Measurements from ENCODE around the gene SLC25A30. TPM values are rescaled to one million over a fixed set of nuclear protein-coding genes. Genes with fewer than 3 reads are reported as not detected.
A peak's percentile ranks its signal among the peaks of the same experiment; 100 is the strongest.

Gene SLC25A30, protein sequence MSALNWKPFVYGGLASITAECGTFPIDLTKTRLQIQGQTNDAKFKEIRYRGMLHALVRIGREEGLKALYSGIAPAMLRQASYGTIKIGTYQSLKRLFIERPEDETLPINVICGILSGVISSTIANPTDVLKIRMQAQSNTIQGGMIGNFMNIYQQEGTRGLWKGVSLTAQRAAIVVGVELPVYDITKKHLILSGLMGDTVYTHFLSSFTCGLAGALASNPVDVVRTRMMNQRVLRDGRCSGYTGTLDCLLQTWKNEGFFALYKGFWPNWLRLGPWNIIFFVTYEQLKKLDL
- 175 TPM for total RNA-seq
- long read RNA-seq, transcript SLC25A30-204 (10 exons, 3,670 nt), result major isoform, 53 of 104 reads
- long read RNA-seq, partial matches to known transcripts, result 17 of 104 reads
- long read RNA-seq, other reads (novel, unspliced or antisense), result 34 of 104 reads

DNA sequence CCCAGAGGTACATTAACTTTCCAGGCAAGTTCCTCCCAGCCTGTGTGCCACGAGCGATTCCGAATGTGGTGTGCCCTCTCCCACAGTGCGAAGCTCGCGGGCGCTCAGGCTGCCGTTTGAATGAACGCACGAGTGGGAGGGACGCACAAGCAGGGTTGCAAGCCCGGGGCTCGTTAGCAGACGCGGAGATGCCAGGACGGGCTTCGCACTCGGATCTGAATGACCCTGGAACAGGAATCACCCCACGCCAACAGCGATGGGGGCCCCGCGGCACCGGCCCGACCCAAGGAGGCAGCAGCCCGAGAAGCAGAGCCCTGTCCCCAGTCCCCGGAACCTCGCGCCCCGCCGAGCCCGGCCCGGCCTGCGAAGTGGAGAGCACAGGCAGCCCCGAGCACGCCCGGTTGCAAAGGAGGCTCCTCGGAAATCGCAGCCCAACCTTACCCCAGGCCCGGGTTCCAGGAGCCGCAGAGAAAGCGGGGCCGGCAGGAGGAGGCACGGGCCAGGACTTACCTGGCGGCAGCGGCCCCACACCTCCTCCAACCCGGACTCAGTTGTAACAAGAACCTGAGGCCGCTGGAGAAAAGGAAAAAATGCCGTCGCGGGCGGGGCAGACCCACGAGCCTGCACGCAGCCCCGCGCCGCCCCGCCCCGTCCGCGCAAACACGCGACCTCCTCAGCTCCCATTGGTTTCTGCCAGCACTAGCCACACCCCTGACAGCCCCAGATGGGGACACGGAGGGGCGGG, at the start of gene SLC25A30:
Gene SLC25A30 (minus strand): TSS at position 584 of the 745 bp plus-strand sequence. CDS start 6,948 bp downstream, outside the sequence.
- Histone ChIP-seq H3K27ac (replicated peaks) (peak within 1 kb of the TSS; percentile 94), H3K36me3 (no peaks in the 10 kb centered on the region), H3K4me1 (peaks cover 53% of the 10 kb centered on the region), H3K27me3 (ENCODE audit: low read depth) (no peaks in the 10 kb centered on the region), H3K4me3 (peak within 1 kb of the TSS; percentile 89), H3K9me3 (replicated peaks) (no peaks in the 10 kb centered on the region)
- intact Hi-C loops (cut with micrococcal nuclease), result no loop called here
- DNase-seq, result peak; percentile 97
- TF ChIP-seq, protein P1, sequence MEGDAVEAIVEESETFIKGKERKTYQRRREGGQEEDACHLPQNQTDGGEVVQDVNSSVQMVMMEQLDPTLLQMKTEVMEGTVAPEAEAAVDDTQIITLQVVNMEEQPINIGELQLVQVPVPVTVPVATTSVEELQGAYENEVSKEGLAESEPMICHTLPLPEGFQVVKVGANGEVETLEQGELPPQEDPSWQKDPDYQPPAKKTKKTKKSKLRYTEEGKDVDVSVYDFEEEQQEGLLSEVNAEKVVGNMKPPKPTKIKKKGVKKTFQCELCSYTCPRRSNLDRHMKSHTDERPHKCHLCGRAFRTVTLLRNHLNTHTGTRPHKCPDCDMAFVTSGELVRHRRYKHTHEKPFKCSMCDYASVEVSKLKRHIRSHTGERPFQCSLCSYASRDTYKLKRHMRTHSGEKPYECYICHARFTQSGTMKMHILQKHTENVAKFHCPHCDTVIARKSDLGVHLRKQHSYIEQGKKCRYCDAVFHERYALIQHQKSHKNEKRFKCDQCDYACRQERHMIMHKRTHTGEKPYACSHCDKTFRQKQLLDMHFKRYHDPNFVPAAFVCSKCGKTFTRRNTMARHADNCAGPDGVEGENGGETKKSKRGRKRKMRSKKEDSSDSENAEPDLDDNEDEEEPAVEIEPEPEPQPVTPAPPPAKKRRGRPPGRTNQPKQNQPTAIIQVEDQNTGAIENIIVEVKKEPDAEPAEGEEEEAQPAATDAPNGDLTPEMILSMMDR (IDR thresholded peaks at IDR 0.05; ENCODE audit: borderline replicate concordance), result peak; percentile 13

DNA sequence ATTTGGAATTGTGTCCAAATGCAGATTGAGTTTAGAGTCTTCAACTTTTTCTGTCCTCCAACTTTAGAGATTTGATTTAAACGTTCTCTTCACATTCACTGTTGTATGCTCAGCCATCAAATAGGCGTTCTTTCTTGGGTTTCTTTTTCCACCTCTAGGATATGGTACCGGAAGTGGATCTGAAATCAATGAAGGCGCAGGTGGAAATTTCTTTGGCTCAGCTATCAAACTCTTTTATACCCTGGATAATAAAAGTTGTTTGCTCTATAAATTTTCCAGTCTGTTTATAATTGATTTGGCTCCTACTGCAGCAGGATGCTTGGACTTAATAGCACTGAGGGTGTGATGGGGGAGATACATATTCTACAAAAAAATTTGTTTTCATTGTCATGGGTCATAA, 48.2 kb upstream of the SLC25A30 start:
- intact Hi-C loops (cut with micrococcal nuclease), result no loop called here
- peaks cover 71% of the 10 kb centered on the region for H3K4me1 ChIP-seq
- H3K4me3 ChIP-seq, result peak overlapping the region; percentile 98
- no peak for DNase-seq
- H3K36me3 ChIP-seq, result peaks cover 6% of the 10 kb centered on the region
- TF ChIP-seq, protein P1 (IDR thresholded peaks at IDR 0.05; ENCODE audit: borderline replicate concordance), result no peak
- H3K27me3 ChIP-seq (ENCODE audit: low read depth), result no peaks in the 10 kb centered on the region
- no peaks in the 10 kb centered on the region for H3K9me3 ChIP-seq (replicated peaks)
- peak overlapping the region; percentile 97 for H3K27ac ChIP-seq (replicated peaks)

DNA sequence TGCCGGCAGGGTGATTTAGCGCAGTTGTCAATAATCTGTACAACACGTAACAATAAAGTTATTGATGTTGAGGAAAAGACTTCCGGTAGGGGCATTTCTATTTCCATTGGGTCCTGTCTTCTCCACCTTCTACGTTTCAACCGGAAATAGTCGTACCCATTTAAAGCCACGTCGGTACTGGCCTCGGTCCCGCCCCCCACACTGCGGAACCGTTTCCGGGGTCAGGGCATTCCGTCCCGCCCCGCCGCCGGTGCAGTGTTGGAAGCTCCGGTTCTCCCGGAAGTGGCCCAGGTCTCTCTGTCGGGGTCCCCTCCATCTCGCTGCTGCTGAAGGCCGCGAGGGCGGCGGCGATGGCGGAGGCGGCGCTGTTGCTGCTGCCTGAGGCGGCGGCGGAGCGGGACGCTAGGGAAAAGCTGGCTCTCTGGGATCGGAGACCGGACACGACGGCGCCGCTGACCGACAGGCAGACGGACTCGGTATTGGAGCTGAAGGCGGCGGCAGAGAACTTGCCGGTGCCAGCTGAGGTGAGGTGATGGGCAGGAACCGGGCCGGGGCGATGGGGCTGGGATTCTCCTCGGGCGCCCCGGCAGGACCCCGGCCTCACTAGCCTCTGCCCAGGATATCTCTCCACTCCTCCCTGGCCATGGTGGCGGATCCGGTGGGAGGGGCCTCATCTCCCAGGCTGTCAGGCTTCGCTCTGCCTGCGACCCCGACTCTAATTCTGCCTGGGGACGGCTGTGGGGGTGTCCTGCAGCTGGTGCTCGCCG, 46.7 kb upstream of the SLC25A30 start, which contains the start of gene COG3:
Gene COG3 (plus strand): TSS at position 253 of the 767 bp plus-strand sequence. CDS start 98 bp downstream, at position 351.
- H3K4me1 ChIP-seq, result peaks cover 58% of the 10 kb centered on the region
- TF ChIP-seq, protein P1 (IDR thresholded peaks at IDR 0.05; ENCODE audit: borderline replicate concordance), result no peak

DNA sequence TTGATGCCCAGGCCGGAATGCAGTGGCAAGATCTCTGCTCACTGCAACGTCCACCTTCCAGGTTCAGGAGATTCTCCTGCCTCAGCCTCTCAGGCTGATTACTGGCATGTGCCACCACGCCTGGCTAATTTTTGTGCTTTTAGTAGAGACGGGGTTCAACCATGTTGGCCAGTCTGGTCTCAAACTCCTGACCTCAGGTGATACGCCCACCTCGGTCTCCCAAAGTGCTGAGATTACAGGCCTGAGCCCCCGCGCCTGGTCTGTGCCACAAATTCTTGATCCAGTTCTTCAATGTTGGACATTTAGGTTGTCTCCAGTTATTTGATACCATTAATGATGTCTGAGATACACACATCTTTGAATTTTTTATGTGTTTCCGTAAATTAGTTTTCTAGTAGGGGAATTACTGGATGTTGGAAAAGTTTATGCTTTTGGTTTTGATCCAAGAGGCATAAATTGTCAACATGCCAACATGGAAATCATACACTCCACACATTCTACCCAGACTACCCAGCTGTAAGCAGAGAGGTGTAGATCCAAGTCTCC, 46.0 kb upstream of the SLC25A30 start:
- DNase-seq, result no peak
- Histone ChIP-seq H3K27ac (replicated peaks) (peak overlapping the region; percentile 97), H3K9me3 (replicated peaks) (no peaks in the 10 kb centered on the region), H3K36me3 (peaks cover 6% of the 10 kb centered on the region), H3K4me3 (peak overlapping the region; percentile 98), H3K27me3 (ENCODE audit: low read depth) (no peaks in the 10 kb centered on the region), H3K4me1 (peaks cover 52% of the 10 kb centered on the region)
- TF ChIP-seq, protein P1 (IDR thresholded peaks at IDR 0.05; ENCODE audit: borderline replicate concordance), result peak; percentile 64
- intact Hi-C loops (cut with micrococcal nuclease), result no loop called here

More for the DNA sequence above, 46.7 kb upstream of the SLC25A30 start, which contains the start of gene COG3:
- H3K9me3 ChIP-seq (replicated peaks), result no peaks in the 10 kb centered on the region
- H3K27me3 ChIP-seq (ENCODE audit: low read depth), result no peaks in the 10 kb centered on the region
- DNase-seq, result peak; percentile 94
- H3K36me3 ChIP-seq, result peaks cover 6% of the 10 kb centered on the region
- H3K27ac ChIP-seq (replicated peaks), result peak within 1 kb of the TSS; percentile 97
- intact Hi-C loops (cut with micrococcal nuclease), result no loop called here
- H3K4me3 ChIP-seq, result peak within 1 kb of the TSS; percentile 98
